Trophoblast cell (in vitro differentiated cells and primary cell): ENCODE data around the gene KRTAP3-2.
"Not testable (repeated sequence)": the region's sequence is repeated elsewhere in the genome, so short reads cannot be mapped to it uniquely, and the experiment has no call there.

Source experiments
- DNase-seq, 2 donors: peaks; one replicate each; pipeline ENCODE4 v3.0.0-alpha.2; 2016
- H2AFZ ChIP-seq: 2 replicates; pipeline ENCODE4 v1.6.1; 2013; ENCODE audit warnings: low read length, moderate library complexity, mild to moderate bottlenecking; ENCODE audit not compliant: insufficient read depth, poor library complexity
- H2AK5ac ChIP-seq: 2 replicates; pipeline ENCODE4 v1.6.1; 2013; ENCODE audit warnings: mild to moderate bottlenecking, low read length
- H2BK120ac ChIP-seq: 2 replicates; pipeline ENCODE4 v1.6.1; 2013; ENCODE audit warnings: low read length, mild to moderate bottlenecking, moderate library complexity; ENCODE audit not compliant: insufficient read depth, poor library complexity
- H2BK12ac ChIP-seq: 2 replicates; pipeline ENCODE4 v1.6.1; 2013; ENCODE audit warnings: mild to moderate bottlenecking, low read length, moderate library complexity
- H2BK5ac ChIP-seq: 2 replicates; pipeline ENCODE4 v1.6.1; 2013; ENCODE audit warnings: low read length, low read depth, moderate library complexity, mild to moderate bottlenecking; ENCODE audit not compliant: poor library complexity
- H3K14ac ChIP-seq: 2 replicates; pipeline ENCODE4 v1.6.1; 2013; ENCODE audit warnings: mild to moderate bottlenecking, low read length
- H3K18ac ChIP-seq: 2 replicates; pipeline ENCODE4 v1.6.1; 2013; ENCODE audit warnings: mild to moderate bottlenecking, low read length
- H3K23ac ChIP-seq: 2 replicates; pipeline ENCODE4 v1.6.1; 2013; ENCODE audit warnings: low read length
- H3K27ac ChIP-seq: 2 replicates; pipeline ENCODE4 v1.5.1; 2013; ENCODE audit warnings: low read depth, mild to moderate bottlenecking, inconsistent platforms, low read length, moderate library complexity
- H3K27me3 ChIP-seq: 2 replicates; pipeline ENCODE4 v1.6.1; 2013; ENCODE audit warnings: inconsistent platforms, mild to moderate bottlenecking, low read length, moderate library complexity; ENCODE audit not compliant: insufficient read depth
- H3K36me3 ChIP-seq, 2 experiments: 1 replicate in 1 of 2; 2 replicates in 1 of 2; pipeline ENCODE4 v1.6.1; 2013; ENCODE audit warnings: low read length in 2 of 2, mild to moderate bottlenecking in 2 of 2, moderate library complexity in 1 of 2; ENCODE audit not compliant: insufficient read depth in 2 of 2, control insufficient read depth in 1 of 2
- H3K4ac ChIP-seq: 2 replicates; pipeline ENCODE4 v1.6.1; 2013; ENCODE audit warnings: low read depth, mild to moderate bottlenecking, low read length, moderate library complexity
- H3K4me1 ChIP-seq, 2 experiments: 1 replicate in 1 of 2; 2 replicates in 1 of 2; pipeline ENCODE4 v1.6.1; 2013; ENCODE audit warnings: low read length in 2 of 2, mild to moderate bottlenecking in 2 of 2, moderate library complexity in 1 of 2; ENCODE audit not compliant: insufficient read depth in 2 of 2, control insufficient read depth in 1 of 2
- H3K4me2 ChIP-seq: 2 replicates; pipeline ENCODE4 v1.6.1; 2013; ENCODE audit warnings: inconsistent platforms, mild to moderate bottlenecking, low read length, moderate library complexity
- H3K4me3 ChIP-seq: 2 replicates; pipeline ENCODE4 v1.5.1; 2013; ENCODE audit warnings: mild to moderate bottlenecking, low read depth, low read length, inconsistent platforms
- H3K79me1 ChIP-seq: one replicate; pipeline ENCODE4 v1.6.1; 2013; ENCODE audit warnings: low read length
- H3K79me2 ChIP-seq: 2 replicates; pipeline ENCODE4 v1.6.1; 2013; ENCODE audit warnings: low read length, mild to moderate bottlenecking; ENCODE audit not compliant: control insufficient read depth, insufficient read depth, poor library complexity
- H3K9ac ChIP-seq: 2 replicates; pipeline ENCODE4 v1.6.1; 2013; ENCODE audit warnings: mild to moderate bottlenecking, low read length
- H3K9me3 ChIP-seq: 2 replicates; pipeline ENCODE4 v1.6.1; 2013; ENCODE audit warnings: low read depth, mild to moderate bottlenecking, control low read depth, inconsistent platforms, low read length; ENCODE audit not compliant: insufficient read depth
- H4K12ac ChIP-seq: 2 replicates; pipeline ENCODE4 v1.6.1; 2013; ENCODE audit warnings: low read depth, mild to moderate bottlenecking, low read length, moderate library complexity
- H4K8ac ChIP-seq: 2 replicates; pipeline ENCODE4 v1.6.1; 2013; ENCODE audit warnings: low read depth, mild to moderate bottlenecking, low read length, moderate library complexity
- H4K91ac ChIP-seq: one replicate; pipeline ENCODE4 v1.6.1; 2013; ENCODE audit warnings: low read depth, mild to moderate bottlenecking, low read length, moderate library complexity
- WGBS: extraction: QIAGEN DNeasy Blood & Tissue Kit; methylation state at CpG from one replicate; pipeline ENCODE4 v1.1.7; 2013; ENCODE audit warnings: missing lambda C conversion rate; ENCODE audit not compliant: insufficient read length, insufficient coverage; ENCODE audit errors: extremely low coverage; 5-methylcytosine and 5-hydroxymethylcytosine counted together

The KRTAP3-2 gene

DNA sequence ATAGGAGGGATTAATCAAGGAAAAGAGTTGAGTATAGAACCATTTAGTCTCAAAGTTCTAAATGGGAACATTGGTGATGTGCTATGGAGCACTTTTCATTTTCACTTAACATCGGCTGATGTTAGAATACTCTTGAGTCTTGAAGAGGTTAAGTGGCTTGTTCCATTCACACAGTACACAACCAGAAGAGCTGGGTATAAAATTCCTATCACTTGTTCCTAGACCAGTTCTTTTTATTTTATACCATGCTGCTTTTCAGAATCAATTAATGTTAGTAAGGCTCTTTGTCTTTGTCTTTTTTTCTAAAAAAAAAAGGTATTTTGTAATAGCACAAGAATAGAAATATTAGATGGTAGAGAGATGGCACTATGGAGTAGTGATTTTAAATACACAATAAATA is 43.2 kb upstream of the KRTAP3-2 start:
- H3K4ac ChIP-seq = no peak overlapping the region
- H2BK12ac ChIP-seq = no peak overlapping the region
- H3K9me3 ChIP-seq = no peaks in the 10 kb centered on the region
- no peak overlapping the region for H4K91ac ChIP-seq
- H3K4me3 ChIP-seq = no peak overlapping the region
- H3K9ac ChIP-seq = no peak overlapping the region
- no peak overlapping the region for H3K4me2 ChIP-seq
- no peaks in the 10 kb centered on the region for H3K27me3 ChIP-seq
- no peaks in the 10 kb centered on the region for H3K36me3 ChIP-seq
- H4K8ac ChIP-seq = no peak overlapping the region
- peaks cover under 1 to 1% of the 10 kb centered on the region in 2 experiments for H3K4me1 ChIP-seq
- no peak overlapping the region for H4K12ac ChIP-seq
- no peak overlapping the region for H3K14ac ChIP-seq
- H2AFZ ChIP-seq = no peak overlapping the region
- H3K79me1 ChIP-seq = peaks cover 3% of the 10 kb centered on the region
- no CpG with 5 or more reads among the region's 1 CpG for WGBS
- H2BK5ac ChIP-seq = no peak overlapping the region
- H3K27ac ChIP-seq = no peak overlapping the region
- no peaks in the 10 kb centered on the region for H3K79me2 ChIP-seq
- no peak overlapping the region for H2AK5ac ChIP-seq
- no peak overlapping the region for H3K23ac ChIP-seq
- no peak overlapping the region for H2BK120ac ChIP-seq
- no peak overlapping the region for H3K18ac ChIP-seq
- DNase-seq = no peak

DNA sequence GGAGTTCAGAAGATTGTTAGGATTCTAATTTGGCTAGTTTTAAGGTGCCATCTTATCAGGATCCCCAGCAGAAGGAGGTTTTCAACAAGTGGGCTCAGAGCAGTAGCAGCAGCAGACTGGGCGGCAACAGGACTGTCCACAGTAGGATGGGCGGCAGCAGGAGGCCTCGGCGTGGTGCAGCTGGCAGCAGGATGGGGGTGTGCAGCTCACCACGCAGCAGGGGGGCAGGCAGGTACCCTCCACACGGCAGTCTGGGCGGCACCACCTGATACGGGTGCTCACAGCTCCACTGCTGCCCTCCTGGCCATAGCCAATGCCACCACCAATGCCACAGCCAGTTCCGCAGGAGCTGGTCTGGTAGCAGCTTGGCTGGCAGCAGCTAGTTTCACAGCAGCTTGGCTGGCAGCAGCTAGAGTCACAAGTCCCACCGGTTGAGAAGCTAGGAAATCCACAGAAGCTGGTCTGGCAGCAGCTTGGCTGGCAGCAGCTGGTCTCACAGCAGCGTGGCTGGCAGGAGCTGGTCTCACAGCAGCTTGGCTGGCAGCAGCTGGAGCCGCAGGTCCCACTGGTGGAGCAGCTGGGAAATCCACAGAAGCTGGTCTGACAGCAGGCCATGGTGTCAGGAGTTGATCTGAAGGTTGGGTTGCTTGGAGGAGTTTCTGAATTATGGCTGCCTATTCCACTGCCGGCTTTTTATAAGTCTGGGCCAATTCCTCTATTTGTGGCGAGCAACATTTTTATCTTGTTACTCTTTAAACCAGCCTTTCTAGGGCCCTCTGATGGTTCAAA is 41.3 kb upstream of the KRTAP3-2 start, which contains the start of gene KRTAP1-1:
Gene KRTAP1-1, minus strand, starts transcription at position 668 of the 789 bp plus-strand sequence. Its CDS starts 53 bp downstream, at position 615.
- H2AK5ac ChIP-seq, H2AFZ ChIP-seq, H3K4me3 ChIP-seq, DNase-seq, H2BK120ac ChIP-seq, H3K14ac ChIP-seq, H3K4me2 ChIP-seq, H3K9ac ChIP-seq, H2BK5ac ChIP-seq, H3K27me3 ChIP-seq, H3K4me1 ChIP-seq, H2BK12ac ChIP-seq, H3K27ac ChIP-seq, H3K36me3 ChIP-seq, H3K4ac ChIP-seq, H4K8ac ChIP-seq, H4K91ac ChIP-seq, H3K9me3 ChIP-seq, H3K79me2 ChIP-seq, H3K18ac ChIP-seq, H3K79me1 ChIP-seq, H4K12ac ChIP-seq, H3K23ac ChIP-seq: not testable (repeated sequence)
- WGBS = no CpG with 5 or more reads among the region's 14 CpGs

- Histone ChIP-seq H3K4me2 (no peak overlapping the region), H3K18ac (no peak overlapping the region), H3K4ac (no peak overlapping the region), H4K91ac (no peak overlapping the region), H2BK120ac (no peak overlapping the region), H3K14ac (no peak overlapping the region), H3K4me3 (no peak overlapping the region), H4K12ac (no peak overlapping the region), H3K27me3 (no peaks in the 10 kb centered on the region), H3K79me2 (no peaks in the 10 kb centered on the region), H4K8ac (no peak overlapping the region), H3K4me1 (no peaks in the 10 kb centered on the region), H3K9ac (no peak overlapping the region), H3K36me3 (no peaks in the 10 kb centered on the region), H3K27ac (no peak overlapping the region), H2BK5ac (no peak overlapping the region), H3K79me1 (no peaks in the 10 kb centered on the region), H2AFZ (no peak overlapping the region), H2BK12ac (no peak overlapping the region), H3K23ac (no peak overlapping the region), H3K9me3 (no peaks in the 10 kb centered on the region), H2AK5ac (no peak overlapping the region)
- no CpG with 5 or more reads among the region's 2 CpGs for WGBS
- no peak for DNase-seq
Observed at GRCh38 chr17:41037853-41038350, 38.2 kb upstream of the KRTAP3-2 start.

- not testable (repeated sequence) for H3K4me3 ChIP-seq, H2BK12ac ChIP-seq, H3K79me2 ChIP-seq, H3K79me1 ChIP-seq, H3K23ac ChIP-seq, H2AFZ ChIP-seq, H3K36me3 ChIP-seq, H3K9ac ChIP-seq, H3K4me2 ChIP-seq, H3K14ac ChIP-seq, H3K4me1 ChIP-seq, H3K9me3 ChIP-seq, H2BK120ac ChIP-seq, H3K18ac ChIP-seq, H4K12ac ChIP-seq, DNase-seq, H2BK5ac ChIP-seq, H4K8ac ChIP-seq, H2AK5ac ChIP-seq, H3K27ac ChIP-seq, H3K27me3 ChIP-seq, H4K91ac ChIP-seq, H3K4ac ChIP-seq
- WGBS = no CpG with 5 or more reads among the region's 10 CpGs
Observed at GRCh38 chr17:41034346-41034935, 34.7 kb upstream of the KRTAP3-2 start, which contains the start of gene KRTAP1-3. Gene KRTAP1-3 (minus strand): TSS chr17:41034874. CDS start chr17:41034821, 53 bp downstream.
